ENCODE data around the gene SORBS1.

The SORBS1 gene

GRCh38 chr10:95480102-95480900, 80.9 kb downstream of the SORBS1 start:
- TF ChIP-seq, protein P1, sequence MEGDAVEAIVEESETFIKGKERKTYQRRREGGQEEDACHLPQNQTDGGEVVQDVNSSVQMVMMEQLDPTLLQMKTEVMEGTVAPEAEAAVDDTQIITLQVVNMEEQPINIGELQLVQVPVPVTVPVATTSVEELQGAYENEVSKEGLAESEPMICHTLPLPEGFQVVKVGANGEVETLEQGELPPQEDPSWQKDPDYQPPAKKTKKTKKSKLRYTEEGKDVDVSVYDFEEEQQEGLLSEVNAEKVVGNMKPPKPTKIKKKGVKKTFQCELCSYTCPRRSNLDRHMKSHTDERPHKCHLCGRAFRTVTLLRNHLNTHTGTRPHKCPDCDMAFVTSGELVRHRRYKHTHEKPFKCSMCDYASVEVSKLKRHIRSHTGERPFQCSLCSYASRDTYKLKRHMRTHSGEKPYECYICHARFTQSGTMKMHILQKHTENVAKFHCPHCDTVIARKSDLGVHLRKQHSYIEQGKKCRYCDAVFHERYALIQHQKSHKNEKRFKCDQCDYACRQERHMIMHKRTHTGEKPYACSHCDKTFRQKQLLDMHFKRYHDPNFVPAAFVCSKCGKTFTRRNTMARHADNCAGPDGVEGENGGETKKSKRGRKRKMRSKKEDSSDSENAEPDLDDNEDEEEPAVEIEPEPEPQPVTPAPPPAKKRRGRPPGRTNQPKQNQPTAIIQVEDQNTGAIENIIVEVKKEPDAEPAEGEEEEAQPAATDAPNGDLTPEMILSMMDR (IDR thresholded peaks at IDR 0.05; ENCODE audit: control insufficient read depth, insufficient read depth, low read depth, low read length, missing control alignments), result no peak
- H3K4me3 ChIP-seq (ENCODE audit: control insufficient read depth, low read depth, low read length), result no peak overlapping the region
- no peak for DNase-seq (ENCODE audit: low read depth)

DNA sequence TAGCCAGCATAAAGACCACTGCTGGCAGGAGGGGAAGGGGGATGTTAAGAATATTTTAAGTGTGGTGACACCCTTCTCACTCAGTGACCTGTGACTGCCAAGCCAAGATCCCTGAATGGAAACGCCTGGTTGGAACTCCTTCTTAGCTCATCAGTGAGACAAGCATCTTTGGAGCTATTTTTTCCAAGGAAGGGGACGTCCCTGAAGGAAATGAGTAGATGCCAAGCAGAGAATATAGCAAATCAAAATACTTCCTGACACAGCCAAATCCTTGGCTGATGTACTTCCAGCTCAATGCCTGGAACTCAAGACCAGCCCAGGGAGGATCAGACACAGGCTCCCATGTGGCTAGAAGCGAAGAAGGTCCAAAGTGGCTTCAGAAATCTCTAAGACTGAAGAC, 82.2 kb downstream of the SORBS1 start:
- no peak for DNase-seq (ENCODE audit: low read depth)
- TF ChIP-seq, protein P1 (IDR thresholded peaks at IDR 0.05; ENCODE audit: control insufficient read depth, insufficient read depth, low read depth, low read length, missing control alignments), result no peak
- no peak overlapping the region for H3K4me3 ChIP-seq (ENCODE audit: control insufficient read depth, low read depth, low read length)

DNA sequence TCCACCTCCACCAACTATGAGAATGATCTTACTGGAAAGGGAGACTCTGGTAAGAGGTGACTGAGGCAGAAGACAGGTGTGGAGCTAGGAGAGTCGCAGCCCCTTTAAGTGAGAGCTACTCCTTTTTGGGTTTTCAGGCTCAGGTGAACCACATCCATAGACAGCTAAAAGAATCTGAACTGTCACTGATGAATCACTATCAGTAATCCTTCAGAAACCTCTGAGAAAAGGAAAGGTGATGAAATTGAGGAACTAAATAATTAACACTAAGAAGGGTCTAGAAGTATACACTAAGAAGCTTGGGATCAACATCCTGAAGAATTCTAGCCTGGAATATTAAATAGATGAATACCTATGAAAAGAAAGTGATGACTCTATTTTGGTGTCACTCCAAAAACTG, 83.0 kb downstream of the SORBS1 start:
- no peak for DNase-seq (ENCODE audit: low read depth)
- TF ChIP-seq, protein P1 (IDR thresholded peaks at IDR 0.05; ENCODE audit: control insufficient read depth, insufficient read depth, low read depth, low read length, missing control alignments), result no peak

DNA sequence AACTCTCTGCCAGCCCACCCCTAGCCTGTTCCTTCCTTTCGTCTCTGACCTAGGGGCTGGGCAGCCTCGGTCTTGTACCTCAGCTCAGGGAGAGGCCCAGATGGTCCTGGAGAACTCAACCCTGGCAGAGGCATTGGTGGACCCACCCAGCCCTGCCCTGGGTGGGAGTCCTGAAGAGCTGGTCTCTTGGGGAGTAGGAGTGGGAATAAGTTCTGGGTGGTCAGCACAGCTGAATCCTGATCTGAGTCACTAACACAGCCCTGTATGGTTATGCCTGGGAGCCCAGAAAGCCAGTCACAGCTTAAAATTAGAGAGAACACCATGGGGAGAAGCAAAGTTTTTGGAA, 84.0 kb downstream of the SORBS1 start:
- TF ChIP-seq, protein P1 (IDR thresholded peaks at IDR 0.05; ENCODE audit: control insufficient read depth, insufficient read depth, low read depth, low read length, missing control alignments), result no peak
- no peak for DNase-seq (ENCODE audit: low read depth)
- no peak overlapping the region for H3K4me3 ChIP-seq (ENCODE audit: control insufficient read depth, low read depth, low read length)

More for the DNA sequence above, 83.0 kb downstream of the SORBS1 start:
- H3K4me3 ChIP-seq (ENCODE audit: control insufficient read depth, low read depth, low read length), result no peak overlapping the region

GRCh38 chr10:95476469-95477174, 84.5 kb downstream of the SORBS1 start:
- TF ChIP-seq, protein P1 (IDR thresholded peaks at IDR 0.05; ENCODE audit: control insufficient read depth, insufficient read depth, low read depth, low read length, missing control alignments), result no peak
- H3K4me3 ChIP-seq (ENCODE audit: control insufficient read depth, low read depth, low read length), result no peak overlapping the region
- DNase-seq (ENCODE audit: low read depth), result no peak

GRCh38 chr10:95475827-95476468, 85.2 kb downstream of the SORBS1 start:
- no peak for DNase-seq (ENCODE audit: low read depth)
- no peak overlapping the region for H3K4me3 ChIP-seq (ENCODE audit: control insufficient read depth, low read depth, low read length)
- TF ChIP-seq, protein P1 (IDR thresholded peaks at IDR 0.05; ENCODE audit: control insufficient read depth, insufficient read depth, low read depth, low read length, missing control alignments), result no peak

Data from AG09309 (cell line).